ENCODE results near the gene TCTN2. TPM values are rescaled to one million over a fixed set of nuclear protein-coding genes. Genes with fewer than 3 reads are reported as not detected.

The TCTN2 gene
- total RNA-seq, 1 experiment from 2014 or later = 25.7 TPM

GRCh38 chr12:123726962-123727361 lies 56.0 kb downstream of the TCTN2 start:
- in situ Hi-C loops (cut with HindIII; ENCODE audit: low pct_unique_long_range_greater_than_20kb, low sequenced_read_pairs) = no loop called here
- DNase-seq (ENCODE audit: low read depth) = no peak

GRCh38 chr12:123727878-123728277 lies 57.0 kb downstream of the TCTN2 start:
- in situ Hi-C loops (cut with HindIII; ENCODE audit: low pct_unique_long_range_greater_than_20kb, low sequenced_read_pairs) = no loop called here
- DNase-seq (ENCODE audit: low read depth) = no peak

GRCh38 chr12:123731596-123731995 lies 60.7 kb downstream of the TCTN2 start:
- no peak for DNase-seq (ENCODE audit: low read depth)
- in situ Hi-C loops (cut with HindIII; ENCODE audit: low pct_unique_long_range_greater_than_20kb, low sequenced_read_pairs) = no loop called here

GRCh38 chr12:123732251-123732650 lies 61.3 kb downstream of the TCTN2 start:
- in situ Hi-C loops (cut with HindIII; ENCODE audit: low pct_unique_long_range_greater_than_20kb, low sequenced_read_pairs) = no loop called here
- DNase-seq (ENCODE audit: low read depth) = no peak

GRCh38 chr12:123733229-123733628 lies 62.3 kb downstream of the TCTN2 start:
- in situ Hi-C loops (cut with HindIII; ENCODE audit: low pct_unique_long_range_greater_than_20kb, low sequenced_read_pairs) = no loop called here
- no peak for DNase-seq (ENCODE audit: low read depth)

- in situ Hi-C loops (cut with HindIII; ENCODE audit: low pct_unique_long_range_greater_than_20kb, low sequenced_read_pairs) = no loop called here
- DNase-seq (ENCODE audit: low read depth) = no peak
Observed at GRCh38 chr12:123734268-123734667, 63.4 kb downstream of the TCTN2 start.

GRCh38 chr12:123741937-123742572 lies 71.1 kb downstream of the TCTN2 start:
- DNase-seq (ENCODE audit: low read depth) = no peak
- in situ Hi-C loops (cut with HindIII; ENCODE audit: low pct_unique_long_range_greater_than_20kb, low sequenced_read_pairs) = no loop called here

GRCh38 chr12:123743002-123743401 lies 72.1 kb downstream of the TCTN2 start:
- in situ Hi-C loops (cut with HindIII; ENCODE audit: low pct_unique_long_range_greater_than_20kb, low sequenced_read_pairs) = no loop called here
- DNase-seq (ENCODE audit: low read depth) = no peak

GRCh38 chr12:123744836-123745235 lies 73.9 kb downstream of the TCTN2 start:
- in situ Hi-C loops (cut with HindIII; ENCODE audit: low pct_unique_long_range_greater_than_20kb, low sequenced_read_pairs) = no loop called here
- DNase-seq (ENCODE audit: low read depth) = no peak

GRCh38 chr12:123747309-123747708 lies 76.4 kb downstream of the TCTN2 start:
- DNase-seq (ENCODE audit: low read depth) = no peak
- in situ Hi-C loops (cut with HindIII; ENCODE audit: low pct_unique_long_range_greater_than_20kb, low sequenced_read_pairs) = no loop called here

- no peak for DNase-seq (ENCODE audit: low read depth)
- in situ Hi-C loops (cut with HindIII; ENCODE audit: low pct_unique_long_range_greater_than_20kb, low sequenced_read_pairs) = no loop called here
Observed at GRCh38 chr12:123748161-123748560, 77.2 kb downstream of the TCTN2 start.

- DNase-seq (ENCODE audit: low read depth) = peak; percentile 90
- in situ Hi-C loops (cut with HindIII; ENCODE audit: low pct_unique_long_range_greater_than_20kb, low sequenced_read_pairs) = no loop called here
Observed at GRCh38 chr12:123748661-123749060, 77.7 kb downstream of the TCTN2 start.

GRCh38 chr12:123749355-123749754 lies 78.4 kb downstream of the TCTN2 start:
- no peak for DNase-seq (ENCODE audit: low read depth)
- in situ Hi-C loops (cut with HindIII; ENCODE audit: low pct_unique_long_range_greater_than_20kb, low sequenced_read_pairs) = no loop called here

GRCh38 chr12:123750159-123750656 lies 79.3 kb downstream of the TCTN2 start:
- no peak for DNase-seq (ENCODE audit: low read depth)
- in situ Hi-C loops (cut with HindIII; ENCODE audit: low pct_unique_long_range_greater_than_20kb, low sequenced_read_pairs) = no loop called here

- in situ Hi-C loops (cut with HindIII; ENCODE audit: low pct_unique_long_range_greater_than_20kb, low sequenced_read_pairs) = no loop called here
Observed at GRCh38 chr12:123752046-123752445, 81.1 kb downstream of the TCTN2 start.

GRCh38 chr12:123754041-123754772 lies 83.3 kb downstream of the TCTN2 start:
- in situ Hi-C loops (cut with HindIII; ENCODE audit: low pct_unique_long_range_greater_than_20kb, low sequenced_read_pairs) = no loop called here
- DNase-seq (ENCODE audit: low read depth) = no peak

More at GRCh38 chr12:123752046-123752445, 81.1 kb downstream of the TCTN2 start:
- peak; percentile 16 for DNase-seq (ENCODE audit: low read depth)

GRCh38 chr12:123757561-123757960 lies 86.6 kb downstream of the TCTN2 start:
- in situ Hi-C loops (cut with HindIII; ENCODE audit: low pct_unique_long_range_greater_than_20kb, low sequenced_read_pairs) = no loop called here
- DNase-seq (ENCODE audit: low read depth) = no peak

All from Caki2 (cell line).